HG02884 (cell line): Measurements from ENCODE around the gene CPEB3.
A peak's percentile ranks its signal among the peaks of the same experiment; 100 is the strongest.
"Not testable (repeated sequence)": the region's sequence is repeated elsewhere in the genome, so short reads cannot be mapped to it uniquely, and the experiment has no call there.

Experiments
- ATAC-seq: cut with Tn5 transposase; IDR thresholded peaks from one replicate; pipeline ENCODE4 v1.9.1; 2021; ENCODE audit warnings: mild to moderate bottlenecking, moderate library complexity; ENCODE audit not compliant: unreplicated experiment

CPEB3 gene

GRCh38 chr10:92149261-92149660 lies 141.6 kb downstream of the CPEB3 start:
- ATAC-seq, result no peak

- no peak for ATAC-seq
Measured at GRCh38 chr10:92146781-92147180, 144.1 kb downstream of the CPEB3 start.

GRCh38 chr10:92146107-92146506 lies 144.8 kb downstream of the CPEB3 start:
- no peak for ATAC-seq

- ATAC-seq, result peak; percentile 58
Measured at GRCh38 chr10:92142949-92143348, 147.9 kb downstream of the CPEB3 start.

GRCh38 chr10:92142512-92142911 lies 148.4 kb downstream of the CPEB3 start:
- ATAC-seq, result no peak

- ATAC-seq, result not testable (repeated sequence)
Measured at GRCh38 chr10:92141147-92141546, 149.7 kb downstream of the CPEB3 start.

GRCh38 chr10:92134049-92134448 lies 156.8 kb downstream of the CPEB3 start:
- ATAC-seq, result not testable (repeated sequence)

GRCh38 chr10:92131275-92131820 lies 159.5 kb downstream of the CPEB3 start:
- ATAC-seq, result no peak

- no peak for ATAC-seq
Measured at GRCh38 chr10:92130622-92131274, 160.1 kb downstream of the CPEB3 start.

GRCh38 chr10:92126100-92126650 lies 164.7 kb downstream of the CPEB3 start:
- ATAC-seq, result no peak

GRCh38 chr10:92125144-92125543 lies 165.7 kb downstream of the CPEB3 start:
- no peak for ATAC-seq

GRCh38 chr10:92124616-92125143 lies 166.2 kb downstream of the CPEB3 start:
- ATAC-seq, result no peak

GRCh38 chr10:92124020-92124419 lies 166.9 kb downstream of the CPEB3 start:
- ATAC-seq, result no peak

- no peak for ATAC-seq
Measured at GRCh38 chr10:92122941-92123450, 167.9 kb downstream of the CPEB3 start.

- ATAC-seq, result no peak
Measured at GRCh38 chr10:92121686-92122492, 169.0 kb downstream of the CPEB3 start.

GRCh38 chr10:92119340-92119739 lies 171.5 kb downstream of the CPEB3 start:
- ATAC-seq, result no peak

GRCh38 chr10:92114917-92115316 lies 176.0 kb downstream of the CPEB3 start:
- ATAC-seq, result not testable (repeated sequence)

- no peak for ATAC-seq
Measured at GRCh38 chr10:92113911-92114600, 176.8 kb downstream of the CPEB3 start.

- ATAC-seq, result no peak
Measured at GRCh38 chr10:92112462-92112861, 178.4 kb downstream of the CPEB3 start.

- no peak for ATAC-seq
Measured at GRCh38 chr10:92111336-92111939, 179.4 kb downstream of the CPEB3 start.
